Measurements from ENCODE around the gene GIT1. TPM values are rescaled to one million over a fixed set of nuclear protein-coding genes. Genes with fewer than 3 reads are reported as not detected.

The GIT1 gene
- total RNA-seq, 1 experiment from 2014 or later, result 120 TPM

DNA sequence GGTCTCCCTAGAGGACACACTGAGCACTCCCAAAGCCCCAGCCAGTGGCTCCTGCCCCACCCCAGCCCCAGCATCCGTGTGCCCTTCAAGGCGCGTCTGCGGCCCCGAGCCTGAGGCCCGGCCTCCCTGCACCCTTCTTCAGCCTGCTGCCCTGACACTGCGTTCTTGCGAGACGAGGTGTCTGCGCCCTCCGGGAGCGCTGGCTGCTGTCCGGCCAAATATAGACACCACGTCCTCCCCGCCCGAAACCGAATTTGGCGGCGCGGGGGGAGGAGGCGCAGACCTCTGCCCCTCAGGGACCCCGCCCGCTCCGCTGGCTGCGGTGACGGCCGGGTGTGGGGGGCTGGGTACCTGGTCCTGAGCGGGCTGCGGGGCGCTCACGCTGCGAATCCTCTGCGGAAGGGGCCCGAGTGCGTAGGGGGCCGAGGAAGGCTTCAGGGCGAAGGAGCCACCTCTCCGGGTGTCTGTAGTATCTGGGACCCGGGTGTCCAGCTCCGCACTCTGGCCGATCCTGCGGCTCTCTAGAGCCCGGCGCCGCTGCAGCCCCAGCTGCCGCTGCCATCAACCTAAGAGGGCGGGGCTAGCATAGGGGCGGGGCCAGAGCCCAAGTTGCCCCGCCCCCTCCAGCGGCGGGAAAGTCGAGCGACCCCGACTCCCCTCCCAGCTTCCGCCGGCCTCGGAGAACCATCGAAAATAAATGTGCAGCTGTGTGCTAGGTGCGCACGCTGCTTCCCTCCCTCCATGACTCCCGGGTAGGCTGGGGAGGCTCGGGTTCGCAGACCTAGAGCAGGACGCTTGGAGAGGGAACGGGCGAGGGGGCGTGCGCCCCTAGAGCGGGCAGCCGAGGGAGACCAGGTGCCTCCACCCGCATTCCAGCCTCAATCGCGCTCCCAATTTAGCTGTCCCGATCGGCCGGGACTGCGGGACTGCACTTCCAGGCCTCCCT is 33.2 kb upstream of the GIT1 start, which contains the start of gene CORO6:
Gene CORO6, minus strand, starts transcription at position 576 of the 946 bp plus-strand sequence. CDS start 1,491 bp downstream, outside the sequence.
- POLR2A ChIA-PET (ENCODE audit: low non-redundant PET), result no interaction called here
- intact Hi-C loops (cut with micrococcal nuclease; ENCODE audit: unreplicated experiment), result loop anchor here (10.0 kb wide), 1 partner anchor 58 kb away; the partner anchor contains the start of genes ABHD15 and TP53I13
- peak within 1 kb of the TSS; percentile 76 for H3K4me3 ChIP-seq (ENCODE audit: low read depth, low read length, poor library complexity, severe bottlenecking)
- DNase-seq (ENCODE audit: low spot score), result peak; percentile 78
- no peaks in the 10 kb centered on the region for H3K9me3 ChIP-seq (ENCODE audit: low read depth, low read length, poor library complexity, severe bottlenecking)
- peak within 1 kb of the TSS; percentile 62 for H3K27ac ChIP-seq (ENCODE audit: low read depth, low read length, poor library complexity, severe bottlenecking)
- no TSS peak for BruUV-seq (replicated peaks)
- no peaks in the 10 kb centered on the region for H3K27me3 ChIP-seq (replicated peaks; ENCODE audit: insufficient read depth, low read depth, low read length, poor library complexity)
- TF ChIP-seq EZH2 (IDR thresholded peaks at IDR 0.05; ENCODE audit: borderline replicate concordance, low read depth, low read length, poor library complexity, severe bottlenecking), result no peak
- TF ChIP-seq, protein P1, sequence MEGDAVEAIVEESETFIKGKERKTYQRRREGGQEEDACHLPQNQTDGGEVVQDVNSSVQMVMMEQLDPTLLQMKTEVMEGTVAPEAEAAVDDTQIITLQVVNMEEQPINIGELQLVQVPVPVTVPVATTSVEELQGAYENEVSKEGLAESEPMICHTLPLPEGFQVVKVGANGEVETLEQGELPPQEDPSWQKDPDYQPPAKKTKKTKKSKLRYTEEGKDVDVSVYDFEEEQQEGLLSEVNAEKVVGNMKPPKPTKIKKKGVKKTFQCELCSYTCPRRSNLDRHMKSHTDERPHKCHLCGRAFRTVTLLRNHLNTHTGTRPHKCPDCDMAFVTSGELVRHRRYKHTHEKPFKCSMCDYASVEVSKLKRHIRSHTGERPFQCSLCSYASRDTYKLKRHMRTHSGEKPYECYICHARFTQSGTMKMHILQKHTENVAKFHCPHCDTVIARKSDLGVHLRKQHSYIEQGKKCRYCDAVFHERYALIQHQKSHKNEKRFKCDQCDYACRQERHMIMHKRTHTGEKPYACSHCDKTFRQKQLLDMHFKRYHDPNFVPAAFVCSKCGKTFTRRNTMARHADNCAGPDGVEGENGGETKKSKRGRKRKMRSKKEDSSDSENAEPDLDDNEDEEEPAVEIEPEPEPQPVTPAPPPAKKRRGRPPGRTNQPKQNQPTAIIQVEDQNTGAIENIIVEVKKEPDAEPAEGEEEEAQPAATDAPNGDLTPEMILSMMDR (conservative IDR thresholded peaks at IDR 0.05; ENCODE audit: low read depth, low read length), result no peak
- H3K4me1 ChIP-seq (ENCODE audit: insufficient read depth, low read length, poor library complexity, severe bottlenecking), result peaks cover 33% of the 10 kb centered on the region
- CTCF ChIA-PET, result no interaction called here
- no peaks in the 10 kb centered on the region for H3K36me3 ChIP-seq (ENCODE audit: insufficient read depth, low read length, poor library complexity, severe bottlenecking)

DNA sequence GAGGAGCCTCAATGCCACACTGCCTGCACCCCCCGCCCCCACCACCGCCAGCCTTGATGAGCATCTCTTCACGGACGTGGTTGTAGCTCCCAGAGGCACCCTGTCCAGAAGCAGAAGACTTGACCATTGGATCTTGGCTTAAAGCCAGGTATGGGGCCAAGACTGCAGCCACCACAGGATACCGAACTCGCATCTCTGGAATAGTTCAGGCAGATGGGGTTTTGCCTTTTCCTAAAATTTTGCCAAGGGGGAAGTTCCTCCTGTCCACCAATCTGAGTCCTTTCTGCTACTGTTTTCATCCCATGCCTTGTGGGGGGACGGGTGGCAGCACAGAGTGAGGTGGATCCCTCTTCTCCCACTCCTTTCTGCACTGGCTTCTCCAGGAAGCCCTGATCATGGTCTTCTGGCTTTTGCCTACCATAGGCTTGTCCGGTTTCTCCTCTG is 32.3 kb upstream of the GIT1 start:
- ChIA-PET POLR2A (ENCODE audit: low non-redundant PET) (no interaction called here), CTCF (interaction anchor here (1.0 kb wide), 1 partner anchor 30 kb away, joined by 4 read pairs; no protein-coding TSS in a partner anchor)
- intact Hi-C loops (cut with micrococcal nuclease; ENCODE audit: unreplicated experiment), result loop anchor here (10.0 kb wide), 1 partner anchor 57 kb away; the partner anchor contains the start of genes ABHD15 and TP53I13
- no peak overlapping the region for H3K27ac ChIP-seq (ENCODE audit: low read depth, low read length, poor library complexity, severe bottlenecking)
- peak overlapping the region; percentile 76 for H3K4me3 ChIP-seq (ENCODE audit: low read depth, low read length, poor library complexity, severe bottlenecking)
- BruUV-seq (replicated peaks), result no TSS peak
- TF ChIP-seq, protein P1 (conservative IDR thresholded peaks at IDR 0.05; ENCODE audit: low read depth, low read length), result no peak
- no peak for TF ChIP-seq EZH2 (IDR thresholded peaks at IDR 0.05; ENCODE audit: borderline replicate concordance, low read depth, low read length, poor library complexity, severe bottlenecking)
- H3K9me3 ChIP-seq (ENCODE audit: low read depth, low read length, poor library complexity, severe bottlenecking), result no peaks in the 10 kb centered on the region
- peaks cover 38% of the 10 kb centered on the region for H3K4me1 ChIP-seq (ENCODE audit: insufficient read depth, low read length, poor library complexity, severe bottlenecking)
- H3K36me3 ChIP-seq (ENCODE audit: insufficient read depth, low read length, poor library complexity, severe bottlenecking), result no peaks in the 10 kb centered on the region
- H3K27me3 ChIP-seq (replicated peaks; ENCODE audit: insufficient read depth, low read depth, low read length, poor library complexity), result no peaks in the 10 kb centered on the region
- DNase-seq (ENCODE audit: low spot score), result no peak

DNA sequence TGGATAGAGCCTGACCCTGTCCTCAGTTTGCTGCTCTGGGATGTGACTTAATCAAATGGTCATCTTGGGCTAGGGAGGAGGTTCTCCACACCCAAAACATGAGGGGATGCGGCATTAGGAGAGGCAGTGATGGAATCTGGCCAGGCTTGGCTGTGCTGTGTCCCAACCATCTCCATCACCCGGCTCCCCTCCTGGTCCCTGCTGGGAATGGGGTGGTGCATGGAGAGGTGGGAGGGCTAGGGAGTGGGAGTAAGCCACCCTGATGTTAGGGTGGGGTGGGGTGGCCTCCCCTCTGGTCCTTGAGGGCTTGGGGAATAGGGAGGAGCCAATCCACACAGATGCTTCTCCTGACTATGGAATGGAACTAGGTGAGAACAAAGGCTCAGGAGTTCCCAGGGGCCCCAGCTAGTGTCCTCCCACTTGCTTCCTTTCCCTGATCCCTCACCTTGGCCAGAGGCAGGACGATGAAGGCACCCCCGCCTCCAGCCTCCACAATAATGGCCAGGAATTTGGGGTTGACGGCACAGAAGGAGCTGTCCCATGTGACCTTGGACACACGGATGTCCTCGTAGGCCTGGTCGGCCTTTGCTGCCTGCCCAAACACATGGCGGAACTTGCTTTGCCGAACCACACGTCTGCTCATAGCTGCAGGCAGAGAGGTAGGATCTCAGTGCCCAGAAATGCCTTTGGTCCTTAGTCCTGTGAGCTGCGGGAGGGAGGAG is 31.5 kb upstream of the GIT1 start:
- no peaks in the 10 kb centered on the region for H3K9me3 ChIP-seq (ENCODE audit: low read depth, low read length, poor library complexity, severe bottlenecking)
- no peak for DNase-seq (ENCODE audit: low spot score)
- TF ChIP-seq EZH2 (IDR thresholded peaks at IDR 0.05; ENCODE audit: borderline replicate concordance, low read depth, low read length, poor library complexity, severe bottlenecking), result no peak
- TF ChIP-seq, protein P1 (conservative IDR thresholded peaks at IDR 0.05; ENCODE audit: low read depth, low read length), result no peak
- no peaks in the 10 kb centered on the region for H3K36me3 ChIP-seq (ENCODE audit: insufficient read depth, low read length, poor library complexity, severe bottlenecking)
- POLR2A ChIA-PET (ENCODE audit: low non-redundant PET), result no interaction called here
- peak overlapping the region; percentile 76 for H3K4me3 ChIP-seq (ENCODE audit: low read depth, low read length, poor library complexity, severe bottlenecking)
- H3K4me1 ChIP-seq (ENCODE audit: insufficient read depth, low read length, poor library complexity, severe bottlenecking), result peaks cover 43% of the 10 kb centered on the region
- CTCF ChIA-PET, result interaction anchor here (1.0 kb wide), 1 partner anchor 29 kb away, joined by 4 read pairs; no protein-coding TSS in a partner anchor
- intact Hi-C loops (cut with micrococcal nuclease; ENCODE audit: unreplicated experiment), result loop anchor here (10.0 kb wide), 1 partner anchor 56 kb away; the partner anchor contains the start of genes ABHD15 and TP53I13
- BruUV-seq (replicated peaks), result no TSS peak
- no peak overlapping the region for H3K27ac ChIP-seq (ENCODE audit: low read depth, low read length, poor library complexity, severe bottlenecking)
- no peaks in the 10 kb centered on the region for H3K27me3 ChIP-seq (replicated peaks; ENCODE audit: insufficient read depth, low read depth, low read length, poor library complexity)

Data from A673 (cell line).